Mesenchymal stem cell (in vitro differentiated cells and primary cell): Measurements from ENCODE around the gene ATP6V0B.

Experiments used
- DNase-seq: peaks from one replicate; pipeline ENCODE4 v3.0.0-alpha.2; 2013
- H2AFZ ChIP-seq: one replicate; pipeline ENCODE4 v1.6.1; 2013; ENCODE audit warnings: low read depth, mild to moderate bottlenecking, control low read depth, inconsistent platforms, low read length, moderate library complexity
- H2AK5ac ChIP-seq: 2 replicates; pipeline ENCODE4 v1.6.1; 2013; ENCODE audit warnings: low read length, moderate library complexity, mild to moderate bottlenecking, inconsistent platforms; ENCODE audit not compliant: severe bottlenecking
- H2BK120ac ChIP-seq: one replicate; pipeline ENCODE4 v1.6.1; 2013; ENCODE audit warnings: low read depth, mild to moderate bottlenecking, inconsistent platforms, low read length, moderate library complexity
- H2BK12ac ChIP-seq, 2 experiments: one replicate each; pipeline ENCODE4 v1.6.1; 2013; ENCODE audit warnings: inconsistent platforms in 2 of 2, low read length in 2 of 2, mild to moderate bottlenecking in 2 of 2, moderate library complexity in 2 of 2, control low read depth in 1 of 2
- H2BK15ac ChIP-seq: one replicate; pipeline ENCODE4 v1.6.1; 2013; ENCODE audit warnings: mild to moderate bottlenecking, low read depth, inconsistent platforms; ENCODE audit not compliant: poor library complexity, severe bottlenecking
- H2BK5ac ChIP-seq: 2 replicates; pipeline ENCODE4 v1.6.1; 2013; ENCODE audit warnings: low read depth, mild to moderate bottlenecking, low read length, control low read depth, inconsistent platforms; ENCODE audit not compliant: poor library complexity, severe bottlenecking
- H3K14ac ChIP-seq, 2 experiments: one replicate each; pipeline ENCODE4 v1.6.1; 2013; ENCODE audit warnings: inconsistent platforms in 2 of 2, low read length in 2 of 2, control low read depth in 1 of 2, mild to moderate bottlenecking in 1 of 2, moderate library complexity in 1 of 2
- H3K18ac ChIP-seq, 2 experiments: one replicate each; pipeline ENCODE4 v1.6.1; 2013; ENCODE audit warnings: inconsistent platforms in 2 of 2, low read length in 2 of 2, control low read depth in 1 of 2, low read depth in 1 of 2, mild to moderate bottlenecking in 1 of 2
- H3K23ac ChIP-seq, 2 experiments: one replicate each; pipeline ENCODE4 v1.6.1; 2013; ENCODE audit warnings: inconsistent platforms in 2 of 2, low read length in 2 of 2, mild to moderate bottlenecking in 2 of 2, moderate library complexity in 2 of 2, control low read depth in 1 of 2
- H3K27ac ChIP-seq: 2 replicates; pipeline ENCODE4 v1.5.1; 2013; ENCODE audit warnings: mild to moderate bottlenecking, moderate library complexity, low read length, control low read depth, inconsistent platforms; ENCODE audit not compliant: poor library complexity, severe bottlenecking
- H3K27me3 ChIP-seq, 2 experiments: 2 replicates each; pipeline versions ENCODE4 v1.6.1 to v1.7.0; 2013; ENCODE audit warnings: low read length in 2 of 2, mild to moderate bottlenecking in 2 of 2, moderate library complexity in 2 of 2, control low read depth in 1 of 2, inconsistent platforms in 1 of 2; ENCODE audit not compliant: control insufficient read depth in 1 of 2, insufficient read depth in 1 of 2
- H3K36me3 ChIP-seq, 2 experiments: 2 replicates each; pipeline versions ENCODE4 v1.6.1 to v1.7.0; 2013; ENCODE audit warnings: low read length in 2 of 2, control low read depth in 1 of 2, inconsistent platforms in 1 of 2, low read depth in 1 of 2, mild to moderate bottlenecking in 1 of 2; ENCODE audit not compliant: insufficient read depth in 2 of 2, control insufficient read depth in 1 of 2
- H3K4ac ChIP-seq, 2 experiments: one replicate each; pipeline ENCODE4 v1.6.1; 2013; ENCODE audit warnings: inconsistent platforms in 2 of 2, low read length in 2 of 2, mild to moderate bottlenecking in 2 of 2, moderate library complexity in 2 of 2, control low read depth in 1 of 2, low read depth in 1 of 2
- H3K4me1 ChIP-seq: 2 replicates; pipeline ENCODE4 v1.6.1; 2013; ENCODE audit warnings: low read depth, low read length, control low read depth; ENCODE audit not compliant: control insufficient read depth, insufficient read depth
- H3K4me2 ChIP-seq: 2 replicates; pipeline ENCODE4 v1.6.1; 2013; ENCODE audit warnings: low read length, mild to moderate bottlenecking, inconsistent platforms; ENCODE audit not compliant: poor library complexity, severe bottlenecking
- H3K4me3 ChIP-seq, 2 experiments: 2 replicates each; pipeline versions ENCODE4 v1.5.1 to v1.7.0; 2013; ENCODE audit warnings: low read length in 2 of 2, mild to moderate bottlenecking in 2 of 2, control low read depth in 1 of 2, low read depth in 1 of 2; ENCODE audit not compliant: insufficient read depth in 1 of 2
- H3K79me1 ChIP-seq: replicated peaks from 2 replicates; pipeline ENCODE4 v1.6.1; 2013; ENCODE audit warnings: mild to moderate bottlenecking, control low read depth, low read length, inconsistent platforms; ENCODE audit not compliant: poor library complexity, severe bottlenecking
- H3K9ac ChIP-seq: 2 replicates; pipeline ENCODE4 v1.7.0; 2013; ENCODE audit warnings: mild to moderate bottlenecking, low read length, moderate library complexity
- H3K9me3 ChIP-seq: 2 replicates; pipeline ENCODE4 v1.7.0; 2013; ENCODE audit warnings: mild to moderate bottlenecking, low read length; ENCODE audit not compliant: control insufficient read depth
- H4K8ac ChIP-seq: one replicate; pipeline ENCODE4 v1.6.1; 2013; ENCODE audit warnings: inconsistent platforms, mild to moderate bottlenecking, low read length, moderate library complexity
- H4K91ac ChIP-seq: one replicate; pipeline ENCODE4 v1.6.1; 2013; ENCODE audit warnings: mild to moderate bottlenecking, low read length, inconsistent platforms
- WGBS: methylation state at CpG from one replicate; pipeline ENCODE4 v1.1.7; 2013; ENCODE audit warnings: mixed read lengths; 5-methylcytosine and 5-hydroxymethylcytosine counted together

Gene ATP6V0B

DNA sequence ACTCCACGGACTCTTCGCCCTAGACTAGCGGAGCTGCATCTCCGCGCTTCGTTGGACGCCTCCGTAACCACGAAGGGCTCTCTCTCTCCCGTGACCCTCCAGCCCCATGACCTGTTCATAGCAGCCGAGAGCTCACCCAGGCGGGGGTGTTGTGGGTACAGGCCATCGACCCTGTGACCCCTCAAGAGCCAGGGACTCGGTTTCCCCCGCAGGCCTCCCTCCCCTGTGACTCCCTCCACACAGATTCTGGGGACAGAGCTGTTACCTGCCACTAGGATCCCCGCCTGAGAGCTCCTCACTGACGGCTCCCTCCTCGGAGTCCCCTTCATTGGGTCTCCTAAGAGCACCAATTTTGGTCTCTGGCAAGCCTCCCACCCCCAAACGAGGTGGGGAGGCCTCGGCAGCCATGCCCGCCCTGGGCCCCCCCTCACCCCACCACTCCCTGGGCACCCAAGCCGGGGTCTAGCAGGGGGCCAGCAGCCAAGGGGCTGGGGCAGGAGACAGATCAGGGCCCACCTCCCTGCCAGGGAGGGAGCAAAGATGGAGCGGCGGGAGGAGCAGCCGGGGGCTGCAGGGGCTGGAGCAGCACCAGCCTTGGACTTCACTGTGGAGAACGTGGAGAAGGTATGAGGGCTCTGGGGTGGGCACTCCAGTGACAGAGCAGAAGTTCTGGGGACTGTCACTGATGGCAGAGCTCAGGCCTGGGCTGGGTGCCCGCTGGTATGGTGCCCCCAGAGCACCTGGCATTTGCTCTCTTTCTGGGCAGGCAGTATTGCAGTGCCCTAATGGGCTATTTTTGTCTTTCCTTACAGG, 27.5 kb upstream of the ATP6V0B start:
- Histone ChIP-seq H2AK5ac (no peak overlapping the region), H3K18ac (peak overlapping the region; percentile 87 to 96), H2BK120ac (no peak overlapping the region), H3K4me1 (peaks cover 30% of the 10 kb centered on the region), H3K4me3 (peak overlapping the region; percentile 68 to 99), H3K14ac (peak overlapping the region in 1 of 2 experiments; percentile 98), H2BK5ac (no peak overlapping the region), H3K9me3 (no peaks in the 10 kb centered on the region), H4K91ac (peak overlapping the region; percentile 2), H3K79me1 (peaks cover 29% of the 10 kb centered on the region), H2BK15ac (peak overlapping the region; percentile 90), H3K27ac (no peak overlapping the region), H3K4me2 (peak overlapping the region; percentile 85), H3K36me3 (peaks cover 9 to 18% of the 10 kb centered on the region in 2 experiments), H3K23ac (peak overlapping the region in 1 of 2 experiments; percentile 97), H2AFZ (peak overlapping the region; percentile 98), H3K9ac (peak overlapping the region; percentile 100), H3K27me3 (no peaks in the 10 kb centered on the region), H4K8ac (peak overlapping the region; percentile 1), H2BK12ac (peak overlapping the region in 1 of 2 experiments; percentile 75), H3K4ac (peak overlapping the region in 1 of 2 experiments; percentile 96)
- no peak for DNase-seq
- WGBS, result 17% methylated on average over 27 of the region's 27 CpGs

GRCh38 chr1:43947874-43948437, 26.8 kb upstream of the ATP6V0B start:
- no peaks in the 10 kb centered on the region for H3K9me3 ChIP-seq
- H3K4me1 ChIP-seq, result peaks cover 30% of the 10 kb centered on the region
- H3K36me3 ChIP-seq, result peaks cover 9 to 18% of the 10 kb centered on the region in 2 experiments
- WGBS, result 73% methylated on average over 2 of the region's 3 CpGs
- H2BK120ac ChIP-seq, result no peak overlapping the region
- peak overlapping the region in 1 of 2 experiments; percentile 14 for H3K23ac ChIP-seq
- no peak overlapping the region for H3K14ac ChIP-seq
- H2BK5ac ChIP-seq, result no peak overlapping the region
- H3K9ac ChIP-seq, result peak overlapping the region; percentile 100
- no peaks in the 10 kb centered on the region for H3K27me3 ChIP-seq
- H3K4ac ChIP-seq, result no peak overlapping the region
- H2BK12ac ChIP-seq, result no peak overlapping the region
- no peak overlapping the region for H3K18ac ChIP-seq
- no peak overlapping the region for H2BK15ac ChIP-seq
- H3K4me2 ChIP-seq, result peak overlapping the region; percentile 85
- peak overlapping the region in 1 of 2 experiments; percentile 99 for H3K4me3 ChIP-seq
- no peak overlapping the region for H3K27ac ChIP-seq
- H4K8ac ChIP-seq, result no peak overlapping the region
- H2AK5ac ChIP-seq, result no peak overlapping the region
- H3K79me1 ChIP-seq, result peaks cover 30% of the 10 kb centered on the region
- H2AFZ ChIP-seq, result no peak overlapping the region
- no peak overlapping the region for H4K91ac ChIP-seq
- DNase-seq, result no peak

GRCh38 chr1:43949678-43950077, 25.1 kb upstream of the ATP6V0B start:
- WGBS, result 86% methylated on average over 13 of the region's 13 CpGs
- peaks cover 14 to 22% of the 10 kb centered on the region in 2 experiments for H3K36me3 ChIP-seq
- no peak overlapping the region for H3K27ac ChIP-seq
- H2BK120ac ChIP-seq, result no peak overlapping the region
- no peak overlapping the region for H4K8ac ChIP-seq
- H3K23ac ChIP-seq, result no peak overlapping the region
- no peak overlapping the region for H2BK15ac ChIP-seq
- H3K4me3 ChIP-seq, result no peak overlapping the region
- peaks cover 43% of the 10 kb centered on the region for H3K79me1 ChIP-seq
- H2BK12ac ChIP-seq, result no peak overlapping the region
- no peak overlapping the region for H4K91ac ChIP-seq
- no peaks in the 10 kb centered on the region for H3K9me3 ChIP-seq
- no peak overlapping the region for H2BK5ac ChIP-seq
- peaks cover 32% of the 10 kb centered on the region for H3K4me1 ChIP-seq
- H3K14ac ChIP-seq, result no peak overlapping the region
- no peak overlapping the region for H3K4me2 ChIP-seq
- H3K27me3 ChIP-seq, result no peaks in the 10 kb centered on the region
- no peak overlapping the region for H2AFZ ChIP-seq
- H2AK5ac ChIP-seq, result no peak overlapping the region
- no peak overlapping the region for H3K18ac ChIP-seq
- no peak for DNase-seq
- H3K9ac ChIP-seq, result no peak overlapping the region
- no peak overlapping the region for H3K4ac ChIP-seq
